Measurements from ENCODE around the gene FBXO46. TPM values are rescaled to one million over a fixed set of nuclear protein-coding genes. Genes with fewer than 3 reads are reported as not detected.

FBXO46 gene
- total and polyA plus RNA-seq, 2 donors (not counting 1 experiment from before 2014, with no cell fraction given): 19.9 to 44.5 TPM

GRCh38 chr19:45676851-45677263 lies 53.8 kb downstream of the FBXO46 start:
- ChIA-PET POLR2A (interaction anchor here (0.7 to 1.8 kb wide), 2 partner anchors 13 to 101 kb away, joined by 4 to 5 read pairs; no protein-coding TSS in a partner anchor), CTCF (interaction anchor here (0.6 to 8.9 kb wide), 7 partner anchors 16 to 237 kb away, joined by 3 to 60 read pairs (median 3); partner anchors contain the start of genes EML2 and QPCTL)
- Histone ChIP-seq H3K4me2 (replicated peaks; ENCODE audit: low read depth, low read length, poor library complexity, severe bottlenecking) (peak overlapping the region; percentile 90), H2AFZ (ENCODE audit: insufficient read depth, low read depth, low read length, poor library complexity, severe bottlenecking) (peak overlapping the region; percentile 78), H3K4me1 (ENCODE audit: control insufficient read depth in 2 of 2, insufficient read depth in 2 of 2, low read length in 2 of 2) (peaks cover 25 to 32% of the 10 kb centered on the region in 2 donors), H3K27me3 (replicated peaks in 1 of 4; ENCODE audit: control extremely low read depth in 1 of 4, control insufficient read depth in 3 of 4, insufficient read depth in 4 of 4, low read length in 3 of 4) (peaks cover 0 to 32% (median 11%) of the 10 kb centered on the region in 4 experiments), H3K79me2 (ENCODE audit: control insufficient read depth, insufficient read depth, low read length) (no peaks in the 10 kb centered on the region), H3K36me3 (replicated peaks in 1 of 2; ENCODE audit: control extremely low read depth in 1 of 2, control insufficient read depth in 1 of 2, extremely low read depth in 1 of 2, insufficient read depth in 2 of 2, low read length in 1 of 2) (no peaks in the 10 kb centered on the region), H3K4me3 (ENCODE audit: control extremely low read depth in 1 of 5, extremely low read depth in 1 of 5, insufficient read depth in 1 of 5, low read depth in 2 of 5, low read length in 4 of 5) (peak overlapping the region in 4 of 5 experiments; percentile 25 to 64 (median 42)), H3K9ac (ENCODE audit: low read length) (peak overlapping the region; percentile 54), H3K27ac (ENCODE audit: low read length in 2 of 2) (no peak overlapping the region), H4K20me1 (ENCODE audit: control insufficient read depth, insufficient read depth, low read length, poor library complexity, severe bottlenecking) (no peaks in the 10 kb centered on the region), H3K9me3 (ENCODE audit: control extremely low read depth in 1 of 3, control insufficient read depth in 2 of 3, insufficient read depth in 1 of 3, low read length in 2 of 3) (peaks cover 0 to 14% (median 0%) of the 10 kb centered on the region in 3 donors)
- peaks cover 20% of the 10 kb centered on the region for H3K4me1 Mint-ChIP-seq
- H3K4me3 Mint-ChIP-seq: peak overlapping the region; percentile 82
- ATAC-seq (ENCODE audit: low read depth) (peak; percentile 5), DNase-seq (peak; percentile 57)
- TF ChIP-seq, protein P1, sequence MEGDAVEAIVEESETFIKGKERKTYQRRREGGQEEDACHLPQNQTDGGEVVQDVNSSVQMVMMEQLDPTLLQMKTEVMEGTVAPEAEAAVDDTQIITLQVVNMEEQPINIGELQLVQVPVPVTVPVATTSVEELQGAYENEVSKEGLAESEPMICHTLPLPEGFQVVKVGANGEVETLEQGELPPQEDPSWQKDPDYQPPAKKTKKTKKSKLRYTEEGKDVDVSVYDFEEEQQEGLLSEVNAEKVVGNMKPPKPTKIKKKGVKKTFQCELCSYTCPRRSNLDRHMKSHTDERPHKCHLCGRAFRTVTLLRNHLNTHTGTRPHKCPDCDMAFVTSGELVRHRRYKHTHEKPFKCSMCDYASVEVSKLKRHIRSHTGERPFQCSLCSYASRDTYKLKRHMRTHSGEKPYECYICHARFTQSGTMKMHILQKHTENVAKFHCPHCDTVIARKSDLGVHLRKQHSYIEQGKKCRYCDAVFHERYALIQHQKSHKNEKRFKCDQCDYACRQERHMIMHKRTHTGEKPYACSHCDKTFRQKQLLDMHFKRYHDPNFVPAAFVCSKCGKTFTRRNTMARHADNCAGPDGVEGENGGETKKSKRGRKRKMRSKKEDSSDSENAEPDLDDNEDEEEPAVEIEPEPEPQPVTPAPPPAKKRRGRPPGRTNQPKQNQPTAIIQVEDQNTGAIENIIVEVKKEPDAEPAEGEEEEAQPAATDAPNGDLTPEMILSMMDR (IDR thresholded peaks at IDR 0.05): no peak
- TF ChIP-seq EZH2 (IDR thresholded peaks at IDR 0.05; ENCODE audit: borderline replicate concordance, insufficient read depth, low read depth, low read length, poor library complexity, severe bottlenecking): no peak
- peaks cover 24% of the 10 kb centered on the region for H3K27me3 Mint-ChIP-seq
- H3K9me3 Mint-ChIP-seq (ENCODE audit: insufficient read depth): no peaks in the 10 kb centered on the region
- H3K27ac Mint-ChIP-seq: no peak overlapping the region
- intact Hi-C loops (cut with micrococcal nuclease): no loop called here
- 4% methylated on average over 27 of the region's 28 CpGs for WGBS (ENCODE audit: insufficient coverage)

- Mint-ChIP-seq H3K9me3 (ENCODE audit: insufficient read depth) (no peaks in the 10 kb centered on the region), H3K4me3 (no peak overlapping the region), H3K4me1 (peaks cover 25% of the 10 kb centered on the region), H3K27me3 (peaks cover 36% of the 10 kb centered on the region), H3K27ac (no peak overlapping the region)
- Histone ChIP-seq H2AFZ (ENCODE audit: insufficient read depth, low read depth, low read length, poor library complexity, severe bottlenecking) (no peak overlapping the region), H3K27me3 (replicated peaks in 1 of 4; ENCODE audit: control extremely low read depth in 1 of 4, control insufficient read depth in 3 of 4, insufficient read depth in 4 of 4, low read length in 3 of 4) (peaks cover 0 to 45% (median 17%) of the 10 kb centered on the region in 4 experiments), H3K9ac (ENCODE audit: low read length) (no peak overlapping the region), H3K79me2 (ENCODE audit: control insufficient read depth, insufficient read depth, low read length) (no peaks in the 10 kb centered on the region), H3K36me3 (replicated peaks in 1 of 2; ENCODE audit: control extremely low read depth in 1 of 2, control insufficient read depth in 1 of 2, extremely low read depth in 1 of 2, insufficient read depth in 2 of 2, low read length in 1 of 2) (no peaks in the 10 kb centered on the region), H4K20me1 (ENCODE audit: control insufficient read depth, insufficient read depth, low read length, poor library complexity, severe bottlenecking) (no peaks in the 10 kb centered on the region), H3K4me3 (ENCODE audit: control extremely low read depth in 1 of 5, extremely low read depth in 1 of 5, insufficient read depth in 1 of 5, low read depth in 2 of 5, low read length in 4 of 5) (no peak overlapping the region), H3K27ac (ENCODE audit: low read length in 2 of 2) (no peak overlapping the region), H3K9me3 (ENCODE audit: control extremely low read depth in 1 of 3, control insufficient read depth in 2 of 3, insufficient read depth in 1 of 3, low read length in 2 of 3) (peaks cover 0 to 27% (median 3%) of the 10 kb centered on the region in 3 donors), H3K4me2 (replicated peaks; ENCODE audit: low read depth, low read length, poor library complexity, severe bottlenecking) (no peak overlapping the region), H3K4me1 (ENCODE audit: control insufficient read depth in 2 of 2, insufficient read depth in 2 of 2, low read length in 2 of 2) (peaks cover 28 to 37% of the 10 kb centered on the region in 2 donors)
- DNase-seq: no peak
- WGBS (ENCODE audit: insufficient coverage): 89% methylated on average over 3 of the region's 7 CpGs
- intact Hi-C loops (cut with micrococcal nuclease): no loop called here
- POLR2A ChIA-PET: interaction anchor here (0.6 to 0.7 kb wide), 2 partner anchors 33 to 89 kb away, joined by 3 to 14 read pairs; no protein-coding TSS in a partner anchor
- CTCF ChIA-PET: interaction anchor here (8.9 kb wide), 1 partner anchor 33 kb away, joined by 60 read pairs; the partner anchor contains the start of gene EML2
- TF ChIP-seq, protein P1 (IDR thresholded peaks at IDR 0.05): no peak
- TF ChIP-seq EZH2 (IDR thresholded peaks at IDR 0.05; ENCODE audit: borderline replicate concordance, insufficient read depth, low read depth, low read length, poor library complexity, severe bottlenecking): no peak
- no peak for ATAC-seq (ENCODE audit: low read depth)
Measured at GRCh38 chr19:45674946-45675345, 55.8 kb downstream of the FBXO46 start.
